Left renal pelvis (tissue), 4 donors: ENCODE measurements around the gene CNTN2. TPM values are rescaled to one million over a fixed set of nuclear protein-coding genes. Genes with fewer than 3 reads are reported as not detected.
A peak's percentile ranks its signal among the peaks of the same experiment; 100 is the strongest.

ENCODE experiments used
- DNase-seq, 4 donors: peaks; one replicate each; pipeline ENCODE4 v3.0.0-alpha.2; 2013; ENCODE audit warnings: low read depth in 4 of 4, low spot score in 3 of 4
- polyA plus RNA-seq, 4 donors: library from polyadenylated mRNA; unstranded; fragments of 120-200 nt; gene quantifications; one replicate each; pipeline ENCODE4 v1.2.1, GENCODE V29; 2013; ENCODE audit not compliant: insufficient read length in 4 of 4

Gene CNTN2
- polyA plus RNA-seq, 4 donors = 0.67 to 1.6 (median 0.78) TPM

DNA sequence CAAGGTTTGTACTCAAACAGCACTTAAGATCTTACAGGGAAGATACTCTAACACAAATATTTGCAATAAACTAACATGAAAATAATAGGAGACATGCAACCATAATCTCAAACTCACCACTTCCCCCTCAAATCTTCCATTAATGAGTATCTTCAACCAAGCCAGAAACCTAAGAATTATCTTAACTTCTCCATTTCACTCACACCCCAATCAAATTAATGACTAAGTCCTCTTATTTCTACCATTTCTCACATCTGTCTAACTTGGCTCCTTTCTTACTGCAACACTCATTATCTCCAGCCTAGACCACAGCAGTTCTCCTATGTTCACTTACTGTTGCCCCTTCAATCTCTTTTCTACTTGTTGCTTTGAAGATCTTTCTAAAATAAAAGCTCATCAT is 68.3 kb downstream of the CNTN2 start:
- DNase-seq = no peak

DNA sequence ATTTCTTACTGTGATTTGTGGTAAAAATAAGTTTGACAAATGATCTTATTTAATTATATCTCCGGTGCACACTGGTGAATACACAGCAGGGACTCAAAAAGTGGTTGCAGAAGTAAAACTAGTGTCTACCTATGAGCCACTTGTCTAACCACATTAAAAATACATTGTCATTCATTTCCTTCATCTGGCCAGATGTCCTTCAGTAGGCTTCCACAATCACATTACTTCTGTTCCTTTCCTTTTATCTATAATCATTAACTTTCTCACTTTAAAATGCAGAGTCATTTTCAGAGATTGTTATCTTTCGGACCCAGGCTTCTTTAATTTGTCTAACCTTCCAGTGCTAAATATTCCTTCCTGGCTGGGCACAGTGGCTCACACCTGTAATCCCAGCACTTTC is 75.7 kb downstream of the CNTN2 start:
- no peak for DNase-seq

DNA sequence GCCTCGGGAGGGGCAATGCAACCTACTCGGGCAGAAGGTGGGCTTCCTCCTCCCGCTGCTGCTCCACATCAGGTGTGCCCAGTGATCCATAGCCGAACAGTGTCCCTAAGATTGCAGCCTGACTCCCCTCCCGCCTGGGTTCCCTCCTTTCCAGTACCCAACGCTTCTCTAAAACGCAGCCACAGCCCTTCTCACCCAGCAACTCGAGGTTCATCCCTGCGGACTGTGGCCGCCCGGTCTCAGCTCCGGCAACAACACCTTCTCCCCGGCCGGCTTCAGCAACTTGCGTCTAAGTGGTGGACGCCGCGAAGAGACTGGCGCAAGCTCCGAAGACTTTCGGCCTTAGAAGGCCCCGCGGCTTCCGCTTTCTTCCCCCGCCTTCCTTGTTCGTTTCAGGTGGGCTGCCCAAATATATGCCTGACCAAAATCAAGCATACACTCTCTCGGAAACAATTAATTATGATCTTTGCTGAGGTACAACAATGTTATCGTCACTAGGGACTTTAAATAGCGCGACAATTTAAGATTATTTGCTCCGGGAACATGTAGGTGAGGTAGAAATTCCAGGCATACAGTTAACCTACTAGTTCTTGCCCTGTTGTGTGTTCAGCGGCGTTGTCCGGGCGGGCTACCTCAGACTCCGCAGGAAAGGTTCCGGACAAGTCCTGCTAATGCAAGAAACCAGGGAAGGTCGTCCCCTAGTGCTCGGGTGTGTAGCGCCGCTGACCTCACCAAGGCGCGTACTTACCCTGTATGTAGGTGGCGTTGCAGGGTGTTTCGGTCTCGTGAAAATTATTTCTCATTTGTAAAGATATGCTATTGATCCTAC is 78.9 kb downstream of the CNTN2 start, which contains the start of gene RBBP5:
RBBP5 (minus strand) TSS at position 319 of the 829 bp plus-strand sequence; CDS start at position 214, 105 bp downstream.
- peak; percentile 92 to 97 (median 94) for DNase-seq

DNA sequence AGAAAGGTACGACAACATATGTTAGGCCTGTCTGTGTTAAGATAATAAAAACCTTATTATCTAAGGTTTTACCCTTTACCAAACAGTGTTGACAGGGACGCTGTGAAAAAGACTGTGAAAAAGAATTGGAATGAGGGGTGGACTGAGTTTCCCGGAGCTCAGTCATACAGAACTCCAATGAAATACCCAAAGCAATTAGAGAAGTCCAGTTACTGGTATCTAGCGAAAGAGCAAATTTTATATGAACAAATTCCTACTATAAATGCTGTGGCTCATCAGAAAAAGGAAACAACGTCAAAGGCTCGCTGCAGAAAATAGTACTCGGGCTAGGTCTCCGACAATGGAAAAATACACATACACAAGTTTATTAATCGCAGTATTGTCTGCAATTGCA is 79.5 kb downstream of the CNTN2 start:
- no peak for DNase-seq

DNA sequence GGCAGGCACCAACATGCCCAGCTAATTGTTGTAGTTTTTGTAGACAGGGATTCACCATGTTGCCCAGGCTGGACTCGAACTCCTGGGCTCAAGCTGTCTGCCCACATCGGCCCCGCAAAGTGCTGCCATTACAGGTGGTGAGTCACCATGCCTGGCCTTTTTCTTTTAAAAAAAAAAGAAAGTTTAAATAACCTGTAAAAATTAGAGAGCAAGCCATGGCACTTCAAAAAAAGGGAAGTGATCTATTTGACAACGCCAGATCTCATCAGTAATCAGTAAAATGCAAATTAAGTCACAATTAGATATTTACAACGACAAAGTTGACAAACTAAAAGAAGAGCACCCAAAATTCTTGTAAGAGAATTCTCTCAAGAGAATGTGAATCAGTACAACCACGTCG is 81.7 kb downstream of the CNTN2 start:
- no peak for DNase-seq

DNA sequence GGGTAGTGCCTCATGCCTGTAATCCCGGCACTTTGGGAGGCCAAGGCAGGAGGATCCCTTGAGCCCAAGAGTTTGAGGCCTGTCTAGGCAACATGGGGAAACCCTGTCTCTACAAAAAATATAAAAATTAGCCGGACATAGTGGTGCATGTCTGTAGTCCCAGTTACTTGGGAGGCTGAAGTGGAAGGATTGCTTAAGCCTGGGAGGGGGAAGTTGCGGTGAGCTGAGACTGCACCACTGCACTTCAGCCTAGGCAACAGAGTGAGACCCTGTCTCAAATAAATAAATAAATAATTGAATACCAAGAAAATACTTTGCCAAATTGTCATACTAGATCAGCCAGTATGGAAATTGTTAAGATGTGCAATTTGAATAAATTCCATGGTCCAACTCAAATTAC is 84.6 kb downstream of the CNTN2 start:
- no peak for DNase-seq

Other genes starting within 250 kb of the CNTN2 start
- gene NFASC, start 172.3 kb upstream of the CNTN2 start, polyA plus RNA-seq = 10 to 100 TPM in 3 of 4 donors, 1 to 10 TPM in 1; 5.7 to 32.2 (median 13.9) TPM
- 1 to 10 TPM; 2.9 to 5.1 (median 3.5) TPM for gene TMEM81, start 41.2 kb downstream of the CNTN2 start, polyA plus RNA-seq
- gene RBBP5, start 78.8 kb downstream of the CNTN2 start, polyA plus RNA-seq = 10 to 100 TPM; 17.1 to 24.2 (median 19.2) TPM
- 10 to 100 TPM; 16.4 to 20.4 (median 17.5) TPM for gene DSTYK, start 168.5 kb downstream of the CNTN2 start, polyA plus RNA-seq
- gene TMCC2, start 184.7 kb downstream of the CNTN2 start, polyA plus RNA-seq = 10 to 100 TPM in 1 of 4 donors, 1 to 10 TPM in 3; 6.3 to 18.4 (median 7.3) TPM